Endothelial cell of coronary artery (primary cell): ENCODE measurements around the gene MRPL48. TPM values are rescaled to one million over a fixed set of nuclear protein-coding genes. Genes with fewer than 3 reads are reported as not detected.

ENCODE experiments used
- total RNA-seq: library from RNA; depleted of rRNA; stranded (reverse); fragments of >200 nt; gene quantifications from 2 replicates; pipeline ENCODE4 v1.2.3, GENCODE V29; 2014

Gene MRPL48
- total RNA-seq, result 31.7 and 31.9 TPM in 2 replicates

DNA sequence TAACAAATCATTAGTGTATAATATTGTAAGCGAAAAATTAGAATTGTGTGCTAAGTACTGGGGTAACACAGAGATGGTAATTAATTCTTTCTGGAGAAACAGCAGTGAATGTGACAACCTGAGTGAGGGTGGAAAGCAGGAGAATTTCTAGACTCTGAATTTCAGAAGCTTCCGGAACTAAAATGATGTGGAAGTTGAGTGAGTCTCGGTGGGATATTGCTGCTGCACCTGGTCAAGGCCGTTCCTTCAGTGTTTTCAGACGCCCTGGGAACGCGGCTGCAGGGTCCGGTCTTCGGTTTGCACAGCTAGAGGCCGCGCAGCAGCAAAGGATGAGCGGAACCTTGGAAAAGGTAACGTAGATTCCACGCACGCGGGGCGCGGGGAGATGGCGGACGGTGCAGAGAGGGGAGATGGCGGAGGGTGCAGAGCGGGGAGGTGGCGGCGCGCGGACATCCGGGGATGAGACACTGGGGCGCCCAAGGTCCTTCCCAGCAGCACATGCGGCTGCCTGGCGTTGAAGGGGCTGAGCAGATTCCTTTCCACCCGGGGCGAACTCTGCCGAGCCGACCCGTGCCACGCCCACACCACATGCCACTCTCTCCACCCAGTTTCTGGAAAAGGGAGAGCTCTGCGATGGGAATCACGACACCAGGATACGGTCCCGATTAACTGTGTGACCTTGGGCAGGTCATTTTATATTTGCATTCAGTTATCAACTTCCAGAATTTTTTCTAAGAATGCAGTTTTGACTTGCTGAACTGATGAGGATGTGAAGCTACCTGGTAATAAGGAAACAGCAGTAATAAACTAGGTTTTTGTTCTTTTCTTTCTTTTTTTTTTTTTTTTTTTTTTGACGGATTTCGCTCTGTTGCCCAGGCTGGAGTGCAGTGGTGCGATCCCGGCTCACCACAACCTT, at the start of gene MRPL48:
Gene MRPL48, plus strand, starts transcription at position 232 of the 916 bp plus-strand sequence. Its CDS starts 98 bp downstream, at position 330.

GRCh38 chr11:73760679-73761402, 26.8 kb upstream of the MRPL48 start, which contains the start of gene RAB6A:
RAB6A (minus strand) TSS chr11:73761074; CDS start chr11:73760635, 439 bp downstream.

DNA sequence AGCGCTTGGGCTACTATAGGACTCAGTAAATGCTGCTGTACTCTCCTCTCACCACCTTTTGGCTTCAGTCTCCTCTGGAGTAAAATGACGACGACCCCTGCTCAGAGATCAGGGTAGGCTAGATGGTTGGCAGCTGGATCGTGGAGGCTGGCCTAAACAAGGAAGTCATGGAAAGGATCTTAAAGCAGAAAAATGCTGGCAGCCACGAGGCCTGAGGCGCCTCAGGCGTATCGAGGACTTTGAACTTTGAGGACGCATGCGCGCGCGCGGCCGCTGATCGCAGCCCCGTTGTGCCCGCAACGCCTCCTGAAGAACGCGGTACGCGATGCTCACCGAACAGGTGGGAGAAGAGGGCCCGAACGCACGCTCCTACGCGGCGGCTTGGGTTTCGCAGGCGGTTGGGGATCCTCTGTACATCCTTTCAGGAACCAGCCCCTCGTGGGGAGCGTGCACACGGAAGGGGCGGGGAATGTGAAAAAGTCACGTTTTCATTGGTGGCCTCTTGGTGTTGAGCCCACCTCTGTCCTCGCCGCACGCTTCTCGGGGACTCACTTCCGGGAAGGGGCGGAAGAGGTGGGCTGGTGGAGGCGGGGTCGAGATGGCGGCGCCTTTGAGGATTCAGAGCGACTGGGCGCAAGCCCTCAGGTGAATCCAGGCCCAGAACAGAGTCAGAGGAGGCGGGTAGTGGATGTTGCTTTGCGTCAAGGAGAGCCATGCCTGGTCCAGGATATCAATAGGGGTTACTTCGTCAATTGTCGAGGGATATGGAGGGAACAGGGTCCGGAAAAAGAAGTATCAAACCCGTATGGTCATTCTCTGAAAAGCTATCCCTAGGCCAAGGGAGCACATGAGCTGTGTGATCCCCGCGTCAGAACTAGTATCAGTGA, 89.0 kb downstream of the MRPL48 start, which contains the start of the genes COA4 and PAAF1:
Gene COA4, minus strand, starts transcription at position 423 of the 887 bp plus-strand sequence. CDS start 3,468 bp downstream, outside the sequence.
Gene PAAF1, plus strand, starts transcription at position 576 of the 887 bp plus-strand sequence. Its CDS starts 23 bp downstream, at position 599.

Other genes with a start within 250 kb of the MRPL48 start
- 8.0 and 17.2 TPM in 2 replicates for gene FAM168A, start 189.8 kb upstream of the MRPL48 start, total RNA-seq
- 0.36 and 0.85 TPM in 2 replicates for gene PLEKHB1, start 141.3 kb upstream of the MRPL48 start, total RNA-seq
- gene RAB6A, start 26.8 kb upstream of the MRPL48 start, total RNA-seq, result 86.8 and 117 TPM in 2 replicates
- gene COA4, start 89.0 kb downstream of the MRPL48 start, total RNA-seq, result 77.1 and 83.3 TPM in 2 replicates
- 9.4 and 13.2 TPM in 2 replicates for gene PAAF1, start 89.1 kb downstream of the MRPL48 start, total RNA-seq
- not detected in 2 replicates for gene DNAJB13, start 163.2 kb downstream of the MRPL48 start, total RNA-seq
- 0.28 and 0.63 TPM in 2 replicates for gene UCP2, start 195.0 kb downstream of the MRPL48 start, total RNA-seq
- 0.18 and 0.38 TPM in 2 replicates for gene UCP3, start 221.2 kb downstream of the MRPL48 start, total RNA-seq